ENCODE measurements around the gene TMPRSS11B.
A peak's percentile ranks its signal among the peaks of the same experiment; 100 is the strongest.
"Not testable (repeated sequence)": the region's sequence is repeated elsewhere in the genome, so short reads cannot be mapped to it uniquely, and the experiment has no call there.

The TMPRSS11B gene

GRCh38 chr4:68245594-68245993 is at the start of gene TMPRSS11B:
TMPRSS11B (minus strand) TSS chr4:68245694; CDS start chr4:68245558, 136 bp downstream.
- no peak for DNase-seq (ENCODE audit: low read depth)

- no peak for DNase-seq (ENCODE audit: low read depth)
These were observed 45.8 kb upstream of the TMPRSS11B start for GRCh38 chr4:68291256-68291655.

GRCh38 chr4:68288393-68288740 is 42.9 kb upstream of the TMPRSS11B start:
- DNase-seq (ENCODE audit: low read depth): no peak

GRCh38 chr4:68287704-68288392 is 42.4 kb upstream of the TMPRSS11B start:
- no peak for DNase-seq (ENCODE audit: low read depth)

GRCh38 chr4:68283714-68284113 is 38.2 kb upstream of the TMPRSS11B start:
- DNase-seq (ENCODE audit: low read depth): no peak

GRCh38 chr4:68283095-68283494 is 37.6 kb upstream of the TMPRSS11B start:
- no peak for DNase-seq (ENCODE audit: low read depth)

- DNase-seq (ENCODE audit: low read depth): not testable (repeated sequence)
These were observed 36.6 kb upstream of the TMPRSS11B start for GRCh38 chr4:68281796-68282740.

- no peak for DNase-seq (ENCODE audit: low read depth)
These were observed 32.5 kb upstream of the TMPRSS11B start for GRCh38 chr4:68278029-68278428.

GRCh38 chr4:68277627-68278026 is 32.1 kb upstream of the TMPRSS11B start:
- DNase-seq (ENCODE audit: low read depth): no peak

GRCh38 chr4:68272860-68273259 is 27.4 kb upstream of the TMPRSS11B start:
- no peak for DNase-seq (ENCODE audit: low read depth)

- DNase-seq (ENCODE audit: low read depth): peak; percentile 3
These were observed 26.9 kb upstream of the TMPRSS11B start for GRCh38 chr4:68272380-68272779.

GRCh38 chr4:68271851-68272357 is 26.4 kb upstream of the TMPRSS11B start:
- DNase-seq (ENCODE audit: low read depth): peak; percentile 51

GRCh38 chr4:68267433-68267944 is 22.0 kb upstream of the TMPRSS11B start:
- DNase-seq (ENCODE audit: low read depth): no peak

GRCh38 chr4:68264875-68265565 is 19.5 kb upstream of the TMPRSS11B start:
- no peak for DNase-seq (ENCODE audit: low read depth)

GRCh38 chr4:68259191-68259590 is 13.7 kb upstream of the TMPRSS11B start:
- DNase-seq (ENCODE audit: low read depth): no peak

- DNase-seq (ENCODE audit: low read depth): no peak
These were observed 12.2 kb upstream of the TMPRSS11B start for GRCh38 chr4:68257719-68258118.

GRCh38 chr4:68256284-68256683 is 10.8 kb upstream of the TMPRSS11B start:
- DNase-seq (ENCODE audit: low read depth): no peak

GRCh38 chr4:68250151-68250930 is 4.8 kb upstream of the TMPRSS11B start:
- no peak for DNase-seq (ENCODE audit: low read depth)

GRCh38 chr4:68249434-68249833 is 3.9 kb upstream of the TMPRSS11B start:
- DNase-seq (ENCODE audit: low read depth): no peak

- no peak for DNase-seq (ENCODE audit: low read depth)
These were observed 4.9 kb downstream of the TMPRSS11B start for GRCh38 chr4:68240620-68241019.

GRCh38 chr4:68228568-68228967 is 16.9 kb downstream of the TMPRSS11B start:
- no peak for DNase-seq (ENCODE audit: low read depth)
